Right hindlimb (tissue), 1 donor: ENCODE measurements around the gene ALAS1.

Experiments used
- DNase-seq: peaks from one replicate; pipeline ENCODE4 v3.0.0-alpha.2; 2018

ALAS1 gene

GRCh38 chr3:52202384-52203077 lies 4.6 kb downstream of the ALAS1 start:
- DNase-seq = no peak

- no peak for DNase-seq
Observed at GRCh38 chr3:52203701-52204100, 5.7 kb downstream of the ALAS1 start.

DNA sequence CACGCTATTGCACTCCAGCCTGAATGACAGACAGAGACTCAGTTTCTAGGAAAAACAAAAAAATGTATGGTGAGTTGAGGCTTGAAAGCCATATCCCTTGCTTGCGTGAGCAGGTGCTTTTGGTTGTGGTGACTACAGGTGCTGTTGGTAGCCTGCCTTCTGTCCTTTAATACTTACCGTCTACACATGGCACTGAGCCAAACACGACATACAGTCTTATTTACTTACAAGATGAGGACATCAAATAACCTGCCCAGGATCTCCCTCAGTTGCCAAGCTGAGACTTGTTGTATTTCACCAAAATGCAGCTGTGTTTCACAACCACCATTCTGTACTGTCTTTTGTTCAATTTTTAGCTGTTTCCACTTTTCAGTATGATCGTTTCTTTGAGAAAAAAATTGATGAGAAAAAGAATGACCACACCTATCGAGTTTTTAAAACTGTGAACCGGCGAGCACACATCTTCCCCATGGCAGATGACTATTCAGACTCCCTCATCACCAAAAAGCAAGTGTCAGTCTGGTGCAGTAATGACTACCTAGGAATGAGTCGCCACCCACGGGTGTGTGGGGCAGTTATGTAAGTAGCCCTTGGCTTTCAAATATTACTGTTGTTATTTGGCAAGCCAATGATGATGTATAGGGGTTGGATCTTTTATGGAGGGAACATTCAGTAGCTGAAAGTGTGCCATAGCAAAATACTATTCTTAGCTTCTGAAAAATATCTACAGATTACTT lies 6.5 kb downstream of the ALAS1 start:
- no peak for DNase-seq

- DNase-seq = no peak
Observed at GRCh38 chr3:52205727-52206372, 7.9 kb downstream of the ALAS1 start.

DNA sequence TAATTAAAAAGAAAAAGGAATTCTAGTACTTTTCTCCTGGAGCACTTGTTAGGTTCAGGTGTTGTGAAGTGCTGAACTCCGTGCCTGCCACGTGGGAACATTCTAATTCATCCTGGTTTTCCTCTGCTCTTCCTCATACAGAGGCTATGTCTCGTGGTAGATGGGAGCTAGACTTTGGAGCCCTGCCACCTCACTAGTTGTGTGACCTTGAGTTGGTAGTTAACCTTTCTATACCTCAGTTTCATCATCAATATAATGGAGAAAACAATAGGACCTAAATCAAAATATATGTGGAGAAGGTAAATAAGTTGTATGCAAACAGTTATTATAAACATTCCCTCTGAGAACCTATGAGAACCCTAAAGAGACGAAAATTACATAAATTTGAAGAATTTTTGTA lies 10.6 kb downstream of the ALAS1 start:
- no peak for DNase-seq

DNA sequence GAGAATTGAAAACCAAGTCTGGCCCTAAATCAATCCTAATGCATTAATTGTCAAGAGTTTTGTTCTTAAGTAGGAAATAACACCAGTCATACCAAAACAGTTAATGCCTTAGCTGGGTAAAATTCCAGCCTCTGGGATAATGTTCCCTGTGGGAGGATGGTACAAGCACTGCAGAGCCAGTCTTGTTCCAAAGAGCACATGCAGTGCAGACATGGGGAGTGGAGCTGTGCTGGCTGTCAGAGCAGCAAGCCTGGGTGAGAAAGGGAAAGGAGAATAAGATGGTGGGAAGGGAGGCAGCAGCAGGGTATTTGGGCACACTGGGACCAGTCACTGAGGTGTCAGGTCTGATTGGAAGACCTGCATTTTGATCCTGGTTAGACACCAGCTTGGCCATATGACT lies 12.1 kb downstream of the ALAS1 start:
- no peak for DNase-seq

DNA sequence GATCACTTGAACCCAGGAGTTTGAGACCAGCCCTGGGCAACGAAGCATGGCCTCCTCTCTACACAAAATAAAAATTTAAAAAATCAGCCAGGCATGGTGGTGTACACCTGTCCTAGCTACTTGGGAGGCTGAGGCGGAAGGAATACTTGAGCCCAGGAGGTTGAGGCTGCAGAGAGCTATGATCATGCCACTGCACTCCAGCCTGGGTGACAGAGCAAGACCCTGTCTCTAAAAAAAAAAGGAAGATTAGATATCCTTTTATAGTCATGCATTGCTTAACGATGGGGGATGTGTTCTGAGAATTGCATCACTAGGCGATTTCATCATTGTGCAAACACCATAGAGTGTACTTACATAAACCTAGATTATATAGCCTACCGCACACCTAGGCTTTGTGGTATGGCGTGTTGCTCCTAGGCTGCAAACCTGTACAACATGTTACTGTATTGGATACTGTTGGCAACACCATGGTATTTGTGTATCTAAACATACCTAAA lies 12.6 kb downstream of the ALAS1 start:
- DNase-seq = no peak

DNA sequence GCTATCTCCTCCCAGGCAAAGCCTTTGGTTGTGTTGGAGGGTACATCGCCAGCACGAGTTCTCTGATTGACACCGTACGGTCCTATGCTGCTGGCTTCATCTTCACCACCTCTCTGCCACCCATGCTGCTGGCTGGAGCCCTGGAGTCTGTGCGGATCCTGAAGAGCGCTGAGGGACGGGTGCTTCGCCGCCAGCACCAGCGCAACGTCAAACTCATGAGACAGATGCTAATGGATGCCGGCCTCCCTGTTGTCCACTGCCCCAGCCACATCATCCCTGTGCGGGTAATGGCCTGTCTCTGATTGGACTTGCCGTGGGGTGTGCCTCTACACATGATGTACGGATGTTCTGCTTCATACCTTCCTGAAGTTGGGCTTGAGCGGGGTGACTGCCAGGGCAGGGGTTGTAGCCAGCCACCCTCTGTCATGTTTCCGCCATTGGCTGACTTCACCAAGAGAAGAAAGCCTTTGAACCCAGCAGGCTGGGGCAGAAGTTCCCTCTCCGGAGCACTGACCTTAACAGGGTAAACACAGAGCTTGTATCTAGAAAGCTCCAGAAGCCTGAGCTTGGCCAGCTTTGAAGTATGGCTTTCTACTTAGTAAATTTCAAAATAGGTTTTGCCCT lies 13.4 kb downstream of the ALAS1 start:
- peak; percentile 11 for DNase-seq

DNA sequence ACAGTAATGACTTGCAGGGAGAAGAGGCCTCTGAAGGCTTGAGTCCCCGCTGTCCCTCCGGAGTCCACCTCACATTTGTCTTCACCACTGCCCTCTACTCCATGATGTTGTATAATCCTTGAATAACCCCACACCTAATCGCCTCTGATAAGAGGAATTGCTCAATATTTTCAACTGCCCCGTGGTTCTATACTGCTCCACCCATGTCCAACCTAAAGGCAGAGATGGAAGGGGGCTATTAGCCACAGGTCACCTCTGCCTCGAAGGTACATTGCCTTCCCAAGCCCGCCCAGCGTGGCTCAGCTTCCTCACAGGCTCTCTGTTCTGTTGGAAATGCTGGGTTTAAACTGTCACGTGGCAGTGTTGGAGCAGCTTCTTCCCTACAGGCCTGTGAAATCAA lies 15.0 kb downstream of the ALAS1 start:
- DNase-seq = no peak

- DNase-seq = no peak
Observed at GRCh38 chr3:52213901-52214300, 15.9 kb downstream of the ALAS1 start.

- DNase-seq = peak; percentile 11
Observed at GRCh38 chr3:52215351-52215750, 17.4 kb downstream of the ALAS1 start.

- peak; percentile 84 for DNase-seq
Observed at GRCh38 chr3:52216585-52217408, 18.8 kb downstream of the ALAS1 start.

DNA sequence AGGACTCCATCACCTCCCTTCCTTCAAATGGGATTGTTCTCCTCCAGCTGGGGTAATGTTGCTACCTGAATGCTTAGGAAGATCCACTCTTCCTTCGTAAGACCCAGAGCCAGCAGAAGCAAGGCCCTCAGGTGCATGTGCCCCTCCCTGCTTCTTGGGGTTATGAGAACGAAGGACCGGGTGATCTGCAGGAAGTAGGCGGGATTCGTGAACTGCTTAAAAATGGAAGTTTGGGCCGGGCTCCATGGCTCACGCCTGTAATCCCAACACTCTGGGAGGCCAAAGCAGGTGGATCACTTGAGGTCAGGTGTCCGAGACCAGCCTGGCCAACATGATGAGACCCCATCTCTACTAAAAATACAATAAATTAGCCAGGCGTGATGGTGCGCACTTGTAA lies 19.4 kb downstream of the ALAS1 start:
- no peak for DNase-seq

GRCh38 chr3:52218026-52218425 lies 20.1 kb downstream of the ALAS1 start:
- DNase-seq = no peak

DNA sequence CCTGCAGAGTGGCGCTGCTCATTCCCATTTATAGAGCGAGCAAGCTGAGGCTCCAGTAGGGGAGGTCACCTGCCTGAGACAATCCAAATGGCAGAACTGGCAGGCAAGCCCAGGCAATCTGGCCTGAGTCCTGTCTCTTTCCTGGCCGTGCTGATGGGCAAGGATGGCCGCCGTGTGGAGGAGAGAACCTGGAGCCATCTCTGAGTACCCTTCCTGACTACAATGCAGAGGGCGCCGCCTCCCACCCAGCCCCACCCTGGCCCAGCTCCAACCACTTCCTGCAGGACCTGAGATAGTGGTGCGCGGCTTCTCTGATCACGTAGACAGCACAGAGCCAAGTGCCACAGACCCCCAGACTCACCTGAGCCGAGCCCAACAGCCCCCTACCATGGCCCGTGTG lies 20.5 kb downstream of the ALAS1 start:
- peak; percentile 21 for DNase-seq

- peak; percentile 23 for DNase-seq
Observed at GRCh38 chr3:52218937-52219650, 21.1 kb downstream of the ALAS1 start.

DNA sequence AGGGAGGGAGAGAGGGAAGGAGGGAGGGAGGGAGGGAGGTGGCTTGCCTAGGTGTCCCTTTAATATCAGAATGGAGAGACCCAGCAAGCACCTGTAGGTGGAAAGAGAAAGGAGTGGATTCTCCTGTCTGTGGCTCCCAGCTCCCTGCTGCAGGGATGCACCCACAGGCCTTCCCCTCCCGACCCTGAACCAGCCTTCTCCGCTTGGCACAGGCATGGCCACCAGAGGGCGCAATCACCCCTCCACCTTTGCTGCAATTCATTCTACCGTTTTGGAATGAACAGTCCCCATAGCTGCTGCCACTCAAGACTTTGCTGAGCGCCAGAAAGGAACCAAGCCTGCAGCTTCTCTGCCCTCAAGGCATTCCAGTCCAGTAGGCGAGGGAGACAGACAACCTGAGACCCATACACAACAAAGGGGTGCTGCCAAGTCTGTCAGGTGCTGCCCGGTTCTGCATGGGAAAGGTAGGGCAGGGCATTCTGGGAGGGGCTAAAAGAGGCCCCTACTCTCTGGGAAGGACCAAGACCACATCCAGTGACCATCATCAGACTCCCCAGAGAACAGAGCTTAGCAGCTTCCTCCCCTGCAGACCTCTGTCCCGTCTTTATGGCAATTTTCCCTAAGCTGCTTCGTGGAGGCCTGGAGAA lies 22.5 kb downstream of the ALAS1 start:
- peak; percentile 89 for DNase-seq

DNA sequence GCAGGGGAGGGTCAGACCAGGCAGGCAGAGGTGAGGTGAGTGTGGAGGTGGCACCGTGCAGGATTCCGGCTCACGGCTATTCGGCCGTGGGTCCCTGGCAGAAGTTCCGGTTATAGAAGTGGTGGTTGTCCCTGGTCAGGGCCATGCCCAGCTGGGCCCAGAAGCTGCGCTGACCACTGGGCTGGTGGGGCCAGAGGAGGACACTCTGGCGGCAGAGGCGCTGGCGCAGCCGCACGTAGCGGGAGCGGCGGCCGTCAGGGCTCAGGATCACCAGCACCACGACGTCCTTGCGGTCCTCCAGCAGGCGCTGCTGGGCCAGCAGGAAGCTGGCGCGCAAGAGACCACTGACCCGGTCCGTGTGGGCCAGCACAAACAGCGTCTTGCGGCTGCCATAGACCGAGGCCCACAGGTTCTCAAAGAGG lies 23.2 kb downstream of the ALAS1 start:
- DNase-seq = no peak

- no peak for DNase-seq
Observed at GRCh38 chr3:52221563-52222318, 23.8 kb downstream of the ALAS1 start.
